UCSD-AML1 (cell line): ENCODE data around the gene R3HDM4.
"Not testable (repeated sequence)": the region's sequence is repeated elsewhere in the genome, so short reads cannot be mapped to it uniquely, and the experiment has no call there.

Experiments used
- DNase-seq: peaks from one replicate; lab custom pipeline; 2025; ENCODE audit not compliant: unreplicated experiment; lab: John Stamatoyannopoulos, UW

R3HDM4 gene

DNA sequence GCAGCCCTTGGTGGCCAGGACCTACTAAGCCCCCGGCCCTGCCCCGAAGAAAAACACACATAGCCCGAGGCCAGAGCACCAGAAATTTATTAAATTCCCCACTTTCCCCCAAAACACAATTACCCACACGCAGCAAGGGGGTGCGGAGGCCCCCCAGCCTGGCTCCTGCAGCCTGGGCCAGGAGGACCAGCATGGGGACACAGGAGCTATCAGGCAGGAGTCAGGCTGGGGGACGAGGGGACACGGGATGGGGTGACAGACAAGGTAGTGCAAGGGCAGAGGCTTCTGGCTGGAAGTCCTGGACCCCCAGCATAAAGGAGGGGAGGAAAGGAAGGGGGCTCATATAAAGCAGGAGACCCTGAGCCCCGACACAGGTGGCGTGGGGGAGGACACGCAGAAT is 16.6 kb downstream of the R3HDM4 start:
- no peak for DNase-seq

DNA sequence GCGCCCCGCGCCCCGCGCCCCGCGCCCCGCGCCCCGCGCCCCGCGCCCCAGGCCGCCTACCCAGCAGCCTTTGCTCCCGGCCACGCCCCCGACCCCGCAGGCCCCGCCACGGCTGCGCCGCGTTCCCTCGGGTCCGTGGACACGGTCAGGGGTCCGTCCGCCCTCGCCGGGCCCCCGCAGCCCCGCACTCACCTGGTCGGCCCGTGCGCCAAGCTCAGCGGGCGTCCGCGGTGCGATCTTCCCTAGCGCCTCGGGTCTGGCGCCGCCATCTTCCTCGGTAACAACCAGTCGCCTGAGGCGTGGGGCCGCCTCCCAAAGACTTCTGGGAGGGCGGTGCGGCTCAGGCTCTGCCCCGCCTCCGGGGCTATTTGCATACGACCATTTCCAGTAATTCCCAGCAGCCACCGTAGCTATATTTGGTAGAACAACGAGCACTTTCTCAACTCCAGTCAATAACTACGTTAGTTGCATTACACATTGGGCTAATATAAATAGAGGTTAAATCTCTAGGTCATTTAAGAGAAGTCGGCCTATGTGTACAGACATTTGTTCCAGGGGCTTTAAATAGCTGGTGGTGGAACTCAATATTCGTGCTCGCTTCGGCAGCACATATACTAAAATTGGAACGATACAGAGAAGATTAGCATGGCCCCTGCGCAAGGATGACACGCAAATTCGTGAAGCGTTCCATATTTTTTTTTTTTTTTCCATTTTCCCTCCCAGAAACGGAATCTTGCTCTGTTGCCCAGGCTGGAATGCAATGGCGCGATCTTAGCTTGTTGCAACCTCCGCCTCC is 19.9 kb downstream of the R3HDM4 start, which contains the start of the genes MED16 and RNU6-9:
TSS of gene MED16 (minus strand) at position 294 of the 796 bp plus-strand sequence. CDS start 2,056 bp downstream, outside the sequence.
TSS of gene RNU6-9 (plus strand) at position 591 of the 796 bp plus-strand sequence.
- peak; percentile 87 for DNase-seq

DNA sequence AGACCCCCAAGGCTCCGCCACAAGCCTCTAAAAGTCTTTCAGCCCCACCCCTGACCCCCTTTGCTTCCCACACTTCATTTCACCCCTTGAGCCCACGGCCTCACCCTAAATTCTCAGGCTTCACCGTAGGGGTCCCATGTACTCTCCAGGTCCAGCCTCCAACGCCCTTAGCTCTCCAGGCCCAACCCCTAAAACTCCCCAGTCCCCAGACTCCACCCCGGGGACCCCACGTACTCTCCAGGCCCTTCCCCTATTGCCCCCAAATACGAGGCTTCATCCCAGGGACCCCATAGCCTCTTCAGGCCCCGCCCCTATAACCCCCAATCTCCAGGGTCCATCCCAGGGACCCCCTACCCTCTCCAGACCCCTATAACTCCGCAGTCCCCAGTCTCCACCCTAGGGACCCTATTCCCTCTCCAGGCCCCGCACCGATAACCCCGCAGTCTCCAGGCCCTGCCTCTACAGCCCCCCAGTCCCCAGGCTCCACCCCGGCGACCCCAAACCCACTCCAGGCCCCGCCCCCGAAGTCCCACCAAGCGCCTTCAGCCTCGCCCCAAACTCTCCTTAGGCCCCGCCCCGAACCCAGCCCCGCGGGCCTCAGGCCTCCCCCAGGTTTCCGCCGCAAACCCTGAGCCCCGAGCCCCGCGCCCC is 20.7 kb downstream of the R3HDM4 start:
- no peak for DNase-seq

DNA sequence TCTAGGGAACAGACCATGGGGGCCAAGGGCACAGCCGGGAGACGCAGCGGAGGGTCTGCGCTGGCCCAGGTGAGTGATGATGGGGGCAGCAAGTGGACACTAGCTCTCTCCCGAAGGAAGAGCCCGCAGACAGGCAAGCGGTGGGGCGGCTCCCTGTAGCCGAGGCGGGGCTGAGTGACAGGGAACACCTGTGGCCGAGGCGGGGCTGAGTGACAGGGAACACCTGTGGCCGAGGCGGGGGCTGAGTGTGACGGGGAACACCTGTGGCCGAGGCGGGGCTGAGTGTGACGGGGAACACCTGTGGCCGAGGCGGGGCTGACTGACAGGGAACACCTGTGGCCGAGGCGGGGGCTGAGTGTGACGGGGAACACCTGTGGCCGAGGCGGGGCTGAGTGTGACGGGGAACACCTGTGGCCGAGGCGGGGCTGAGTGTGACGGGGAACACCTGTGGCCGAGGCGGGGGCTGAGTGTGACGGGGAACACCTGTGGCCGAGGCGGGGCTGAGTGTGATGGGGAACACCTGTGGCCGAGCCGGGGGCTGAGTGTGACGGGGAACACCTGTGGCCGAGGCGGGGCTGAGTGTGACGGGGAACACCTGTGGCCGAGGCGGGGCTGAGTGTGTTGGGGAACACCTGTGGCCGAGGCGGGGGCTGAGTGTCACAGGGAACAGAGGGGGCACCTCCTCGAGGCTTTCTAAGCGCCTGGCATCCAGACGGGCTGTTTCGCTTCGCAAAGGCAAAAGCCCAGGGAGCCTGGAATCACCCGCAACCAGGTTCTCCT is 21.4 kb downstream of the R3HDM4 start:
- not testable (repeated sequence) for DNase-seq

DNA sequence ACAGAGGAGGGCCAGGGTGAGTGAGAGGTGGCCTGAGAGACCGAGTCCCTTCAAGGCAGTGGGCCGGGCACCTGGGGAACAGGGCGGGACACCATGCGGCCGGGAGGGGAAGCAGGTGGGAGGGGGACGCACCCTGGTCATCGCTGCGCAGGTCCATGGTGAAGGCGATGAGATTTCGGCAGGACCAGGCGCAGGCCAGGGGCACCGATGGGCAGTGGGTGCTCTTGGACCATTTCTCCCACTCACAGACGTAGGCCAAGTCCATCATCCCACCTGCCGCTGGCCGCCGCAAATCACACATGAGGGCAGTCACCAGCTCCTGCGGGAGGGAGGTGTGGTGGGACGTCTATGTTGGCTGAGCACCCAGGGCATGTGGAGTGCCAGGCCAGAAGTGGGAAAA is 22.2 kb downstream of the R3HDM4 start:
- DNase-seq = no peak

DNA sequence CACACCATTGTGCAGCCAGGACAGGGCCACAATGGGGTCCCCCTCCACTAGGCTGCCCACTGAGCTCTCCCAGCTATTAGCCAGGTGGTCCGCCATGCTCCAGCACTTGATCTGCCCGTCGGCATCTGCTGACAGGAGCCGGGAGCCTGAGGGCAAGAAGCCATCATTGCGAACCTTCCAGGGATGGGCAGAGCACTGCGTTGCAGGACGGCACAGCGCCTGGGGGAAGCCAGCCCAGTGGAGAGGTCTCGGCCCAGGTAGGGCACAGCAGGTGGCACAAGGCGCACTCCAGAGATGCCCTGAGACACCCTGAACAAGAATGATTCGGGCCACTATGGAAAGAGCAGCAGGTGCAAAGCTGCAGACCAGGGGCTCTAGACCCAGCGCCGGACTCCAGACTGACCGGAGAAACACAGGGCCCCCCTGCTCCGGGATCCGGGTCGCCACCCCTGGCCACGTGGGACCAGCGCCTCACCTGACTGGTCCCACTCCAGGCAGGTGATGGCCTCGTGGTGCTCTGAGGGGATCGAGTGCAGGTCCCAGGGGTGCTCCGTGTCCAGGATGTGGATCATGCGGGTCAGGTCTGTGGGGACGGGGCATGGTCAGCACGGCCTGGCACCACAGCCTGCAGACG is 23.2 kb downstream of the R3HDM4 start:
- DNase-seq = no peak

DNA sequence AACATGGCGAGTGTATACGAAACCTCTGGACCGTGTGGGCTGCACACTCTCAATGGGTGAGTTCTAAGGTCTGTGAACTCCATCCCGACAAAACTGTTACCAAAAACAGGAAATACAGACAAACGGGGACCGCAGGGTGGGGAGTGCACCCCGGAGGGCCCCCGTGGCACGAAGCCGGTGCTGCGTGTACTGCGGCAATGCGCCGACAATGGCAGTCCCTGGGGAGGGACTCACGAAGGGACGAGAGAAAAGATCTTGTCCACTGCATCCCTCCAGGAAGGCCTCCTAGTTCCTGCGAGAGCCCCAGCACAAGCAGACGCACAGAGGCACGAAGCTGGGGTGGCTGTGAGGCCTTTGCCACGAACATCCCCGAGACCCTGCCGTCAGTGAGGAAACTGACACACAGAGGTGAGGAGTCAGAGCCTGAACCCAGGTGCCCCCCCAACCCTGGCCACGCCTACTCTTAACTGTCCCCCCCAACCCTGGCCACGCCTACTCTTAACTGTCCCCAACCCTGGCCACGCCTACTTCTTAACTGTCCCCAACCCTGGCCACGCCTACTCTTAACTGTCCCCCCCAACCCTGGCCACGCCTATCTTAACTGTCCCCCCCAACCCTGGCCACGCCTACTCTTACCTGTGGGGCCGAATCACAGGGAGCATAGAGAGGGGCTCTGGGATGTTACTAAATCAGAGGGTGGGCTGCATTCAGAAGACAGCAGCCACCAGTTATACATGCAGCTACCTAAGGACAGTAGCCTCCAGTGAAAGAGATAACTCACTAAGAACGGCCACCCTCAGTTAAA is 24.2 kb downstream of the R3HDM4 start:
- no peak for DNase-seq

DNA sequence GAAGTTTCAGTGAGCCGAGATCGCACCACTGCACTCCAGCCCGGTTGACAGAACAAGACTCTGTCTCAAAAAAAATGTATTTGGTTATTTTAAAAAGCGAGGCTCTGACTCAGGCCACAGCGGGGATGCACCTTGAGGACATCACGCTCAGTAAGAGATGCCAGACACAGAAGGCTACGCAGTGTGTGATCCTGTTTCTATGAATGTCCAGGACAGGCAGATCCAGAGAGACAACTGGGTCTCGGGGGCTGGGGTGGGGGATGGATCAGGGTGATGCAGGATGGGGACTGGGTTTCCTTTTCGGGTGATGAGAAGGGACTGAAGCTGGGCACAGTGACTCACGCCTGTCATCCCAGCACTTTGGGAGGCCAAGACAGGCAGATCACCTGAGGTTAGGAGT is 25.4 kb downstream of the R3HDM4 start:
- no peak for DNase-seq

DNA sequence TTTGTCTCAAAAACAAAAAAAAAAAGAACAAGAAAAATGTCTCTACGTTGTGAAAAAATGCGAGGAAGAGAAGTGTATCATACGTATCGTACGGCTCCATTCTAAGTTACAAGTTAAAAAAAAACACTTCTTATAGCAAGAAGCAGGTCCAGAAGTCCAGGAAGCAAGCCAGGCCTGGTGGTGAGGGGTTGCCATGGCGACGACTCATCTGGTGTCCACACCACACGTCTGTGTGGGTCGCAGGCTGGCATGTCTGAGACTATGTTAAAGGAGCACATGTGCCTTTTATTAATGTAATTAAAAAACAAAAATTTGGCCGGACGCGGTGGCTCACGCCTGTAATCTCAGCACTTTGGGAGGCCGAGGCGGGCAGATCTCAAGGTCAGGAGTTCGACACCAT is 25.9 kb downstream of the R3HDM4 start:
- no peak for DNase-seq

DNA sequence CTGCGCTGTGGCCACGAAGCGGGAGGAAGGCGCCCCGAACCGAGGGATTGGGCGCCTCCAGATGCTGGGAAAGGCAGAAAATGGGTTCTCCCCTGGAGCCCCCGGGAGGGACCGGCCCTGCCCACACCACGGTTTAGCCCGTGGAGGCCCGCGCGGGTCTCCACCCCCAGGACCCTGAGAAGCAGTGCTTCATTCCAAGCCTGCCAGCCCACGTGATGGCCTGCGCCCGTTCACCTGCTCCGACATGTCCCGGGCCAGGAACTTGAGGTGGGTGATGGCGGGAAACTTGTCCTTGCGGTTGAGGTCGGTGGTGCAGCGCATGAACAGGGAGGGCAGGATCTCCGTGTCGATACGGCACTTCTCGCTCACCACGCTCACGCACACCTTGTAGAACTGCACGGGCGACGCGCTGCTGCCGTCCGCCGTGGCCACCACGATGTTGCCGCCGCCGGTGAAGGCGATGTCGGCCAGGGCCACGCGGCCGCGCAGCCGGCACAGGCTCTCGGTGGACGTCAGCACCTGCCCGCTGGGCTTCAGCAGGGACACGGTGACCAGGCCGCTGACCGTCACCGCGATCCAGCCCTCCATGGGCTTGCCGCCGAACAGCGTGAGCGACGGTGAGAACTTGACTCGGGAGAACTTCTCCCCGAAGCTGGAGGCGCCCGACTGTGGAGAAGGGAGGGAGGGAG is 27.3 kb downstream of the R3HDM4 start:
- no peak for DNase-seq

DNA sequence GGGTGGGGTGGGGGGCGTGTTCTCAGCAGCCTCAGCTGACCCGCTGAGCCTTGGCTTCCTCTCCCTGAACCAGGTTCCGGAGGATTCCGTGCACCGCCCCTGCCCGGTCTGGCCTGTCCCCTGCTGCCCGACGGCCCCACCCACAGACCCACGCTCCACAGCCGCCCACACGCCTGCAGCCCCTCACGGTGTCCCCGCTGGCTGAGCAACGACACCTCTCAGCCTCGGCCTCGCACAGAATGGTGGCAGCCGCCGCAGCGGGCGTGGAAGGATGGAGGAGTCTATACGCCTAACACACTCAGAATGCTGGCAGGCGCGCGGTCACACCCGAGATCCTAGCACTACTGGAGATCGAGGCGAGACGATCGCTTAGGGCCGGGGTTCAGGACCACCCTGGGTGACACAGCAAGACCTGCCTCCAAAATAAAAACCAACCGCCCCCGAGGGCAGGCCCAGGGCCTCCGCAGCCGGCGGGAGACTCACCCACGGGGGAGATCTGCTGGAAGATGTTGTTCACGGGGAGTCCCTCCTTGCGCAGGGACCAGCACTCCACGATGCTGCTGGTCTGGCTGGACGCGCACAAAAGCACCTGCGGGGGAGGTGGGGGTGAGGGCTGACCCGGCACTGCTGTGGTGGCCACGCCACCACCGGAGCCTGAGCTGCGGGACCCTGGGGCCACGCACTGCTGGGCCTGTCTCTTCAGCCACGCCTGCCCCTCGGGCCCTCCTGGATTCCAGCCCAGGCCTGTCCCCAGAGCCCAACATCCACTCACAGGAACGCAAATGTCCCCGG is 28.4 kb downstream of the R3HDM4 start:
- no peak for DNase-seq

DNA sequence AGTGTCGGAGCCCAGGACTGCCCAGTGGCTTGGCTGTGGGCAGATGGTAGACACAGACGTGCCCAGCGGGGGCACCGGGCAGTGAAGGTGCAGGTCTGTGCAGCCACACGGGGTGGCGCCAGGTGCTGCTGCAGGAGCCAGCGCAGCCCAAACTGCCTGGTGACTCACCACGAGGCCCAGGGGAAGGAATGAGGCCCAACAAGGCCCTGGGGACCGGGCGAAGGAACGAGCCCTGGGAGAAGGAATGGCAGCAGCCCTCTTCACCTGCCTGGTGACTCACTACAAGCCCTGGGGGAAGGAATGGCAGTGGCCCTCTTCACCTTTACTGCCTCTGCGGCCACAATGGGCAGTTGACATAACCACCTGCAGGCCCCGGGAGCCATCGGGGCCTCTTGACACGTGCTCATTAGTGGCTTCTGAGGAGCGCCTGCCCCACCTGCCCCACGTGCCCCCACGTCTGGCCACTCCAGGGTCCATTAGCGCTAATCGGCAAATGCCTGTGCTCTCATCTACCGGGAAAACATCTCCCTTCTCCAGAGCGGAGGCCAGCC is 29.3 kb downstream of the R3HDM4 start:
- DNase-seq = no peak

DNA sequence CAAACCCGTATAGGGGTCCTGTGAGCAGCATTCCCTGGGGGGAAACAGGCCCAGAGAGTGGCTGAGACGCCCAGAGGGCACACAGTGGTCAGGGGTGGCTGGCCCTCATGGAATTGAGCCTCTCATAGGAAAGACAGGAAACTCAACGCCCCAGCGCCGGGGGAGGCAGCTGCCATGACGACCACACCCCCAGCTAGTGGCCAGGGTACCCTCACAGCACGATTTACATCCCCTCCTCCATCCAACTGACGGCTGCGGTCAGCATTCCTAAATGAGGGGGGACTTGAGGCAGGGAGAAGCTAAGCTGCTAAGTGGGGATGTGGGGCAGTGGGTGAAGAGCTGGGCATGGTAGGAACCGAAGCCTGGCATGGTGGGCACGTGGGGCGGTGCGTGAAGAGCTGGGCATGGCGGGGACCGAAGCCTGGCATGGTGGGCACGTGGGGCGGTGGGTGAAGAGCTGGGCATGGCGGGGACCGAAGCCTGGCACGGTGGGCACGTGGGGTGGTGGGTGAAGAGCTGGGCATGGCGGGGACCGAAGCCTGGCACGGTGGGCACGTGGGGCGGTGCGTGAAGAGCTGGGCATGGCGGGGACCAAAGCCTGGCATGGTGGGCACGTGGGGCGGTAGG is 30.0 kb downstream of the R3HDM4 start:
- no peak for DNase-seq

DNA sequence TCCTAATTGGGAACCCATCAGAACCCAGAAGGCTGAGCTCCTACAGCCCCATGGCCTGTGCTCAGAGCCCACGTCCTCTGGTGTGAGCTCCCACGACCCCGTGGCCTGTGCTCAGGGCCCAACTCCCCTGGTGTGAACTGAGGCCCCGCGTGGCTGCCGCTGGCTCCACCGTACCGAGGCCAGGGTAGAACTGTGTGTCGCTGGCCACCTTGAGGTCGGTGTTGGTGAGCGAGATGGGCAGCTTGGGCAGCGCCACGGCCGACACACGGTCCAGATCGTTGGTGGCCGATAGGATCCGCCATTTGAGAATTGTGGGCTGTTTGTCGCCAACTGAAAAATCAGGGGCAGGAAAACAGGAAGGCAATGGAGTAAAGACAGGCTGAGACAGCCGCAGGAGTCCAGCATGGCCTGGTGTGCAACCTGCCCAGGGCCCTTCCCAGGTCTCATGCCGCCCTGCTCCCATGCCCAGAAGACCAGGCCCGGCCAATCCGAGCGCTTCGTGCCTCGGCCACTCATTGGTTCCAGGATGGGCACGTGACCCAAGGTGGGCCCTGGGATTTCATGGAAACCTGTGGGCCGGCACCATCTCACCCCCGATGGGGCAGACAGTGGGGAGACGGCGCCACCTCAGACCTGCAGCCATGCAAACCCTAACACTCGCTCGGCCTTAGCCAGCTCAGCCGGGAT is 31.5 kb downstream of the R3HDM4 start:
- no peak for DNase-seq

DNA sequence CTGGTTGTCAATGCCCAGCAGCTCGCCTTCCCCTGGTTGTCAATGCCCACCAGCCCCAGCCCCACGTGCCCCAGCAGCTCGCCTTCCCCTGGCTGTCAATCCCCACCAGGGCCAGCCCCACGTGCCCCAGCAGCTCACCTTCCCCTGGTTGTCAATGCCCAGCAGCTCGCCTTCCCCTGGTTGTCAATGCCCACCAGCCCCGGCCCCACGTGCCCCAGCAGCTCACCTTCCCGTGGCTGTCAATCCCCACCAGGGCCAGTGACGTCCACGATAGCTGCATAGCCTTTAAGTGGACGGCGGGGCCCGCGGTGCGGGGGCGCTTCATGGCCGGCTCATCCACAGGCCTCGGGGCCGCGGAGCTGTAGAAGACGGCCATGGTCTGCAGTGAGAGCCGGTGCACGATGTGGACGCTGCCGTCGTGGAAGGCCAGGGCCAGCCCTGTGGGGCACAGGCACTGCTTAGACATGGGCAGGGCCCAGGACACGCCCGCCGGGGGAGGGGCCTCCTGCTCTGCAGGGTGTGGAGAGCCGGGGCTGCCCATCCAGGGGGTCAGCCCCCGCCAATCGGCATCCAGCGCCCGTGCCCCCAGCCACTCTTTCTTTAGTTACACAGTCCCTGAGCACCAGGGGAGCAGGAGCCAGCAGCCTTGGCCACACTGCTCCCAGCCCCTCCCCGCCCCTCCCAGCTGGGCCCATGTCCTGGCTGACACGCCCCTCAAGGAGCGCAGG is 33.1 kb downstream of the R3HDM4 start:
- DNase-seq = no peak

DNA sequence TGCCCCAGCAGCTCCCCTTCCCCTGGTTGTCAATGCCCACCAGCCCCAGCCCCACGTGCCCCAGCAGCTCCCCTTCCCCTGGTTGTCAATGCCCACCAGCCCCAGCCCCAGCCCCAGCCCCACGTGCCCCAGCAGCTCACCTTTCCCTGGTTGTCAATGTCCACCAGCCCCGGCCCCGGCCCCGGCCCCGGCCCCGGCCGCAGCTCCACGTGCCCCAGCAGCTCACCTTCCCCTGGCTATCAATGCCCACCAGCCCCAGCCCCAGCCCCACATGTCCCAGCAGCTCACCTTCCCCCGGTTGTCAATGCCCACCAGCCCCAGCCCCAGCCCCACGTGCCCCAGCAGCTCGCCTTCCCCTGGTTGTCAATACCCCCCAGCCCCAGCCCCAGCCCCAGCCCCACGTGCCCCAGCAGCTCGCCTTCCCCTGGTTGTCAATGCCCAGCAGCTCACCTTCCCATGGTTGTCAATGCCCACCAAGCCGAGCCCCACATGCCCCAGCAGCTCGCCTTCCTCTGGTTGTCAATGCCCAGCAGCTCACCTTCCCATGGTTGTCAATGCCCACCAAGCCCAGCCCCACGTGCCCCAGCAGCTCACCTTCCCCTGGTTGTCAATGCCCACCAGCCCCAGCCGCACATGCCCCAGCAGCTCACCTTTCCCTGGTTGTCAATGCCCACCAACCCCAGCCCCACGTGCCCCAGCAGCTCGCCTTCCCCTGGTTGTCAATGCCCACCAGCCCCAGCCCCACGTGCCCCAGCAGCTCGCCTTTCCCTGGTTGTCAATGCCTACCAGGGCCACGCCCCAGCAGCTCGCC is 34.1 kb downstream of the R3HDM4 start:
- DNase-seq = not testable (repeated sequence)
